Measurements from ENCODE around the gene TMEM17.
A peak's percentile ranks its signal among the peaks of the same experiment; 100 is the strongest.
"Not testable (repeated sequence)": the region's sequence is repeated elsewhere in the genome, so short reads cannot be mapped to it uniquely, and the experiment has no call there.

The TMEM17 gene, protein sequence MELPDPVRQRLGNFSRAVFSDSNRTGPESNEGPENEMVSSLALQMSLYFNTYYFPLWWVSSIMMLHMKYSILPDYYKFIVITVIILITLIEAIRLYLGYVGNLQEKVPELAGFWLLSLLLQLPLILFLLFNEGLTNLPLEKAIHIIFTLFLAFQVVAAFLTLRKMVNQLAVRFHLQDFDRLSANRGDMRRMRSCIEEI

DNA sequence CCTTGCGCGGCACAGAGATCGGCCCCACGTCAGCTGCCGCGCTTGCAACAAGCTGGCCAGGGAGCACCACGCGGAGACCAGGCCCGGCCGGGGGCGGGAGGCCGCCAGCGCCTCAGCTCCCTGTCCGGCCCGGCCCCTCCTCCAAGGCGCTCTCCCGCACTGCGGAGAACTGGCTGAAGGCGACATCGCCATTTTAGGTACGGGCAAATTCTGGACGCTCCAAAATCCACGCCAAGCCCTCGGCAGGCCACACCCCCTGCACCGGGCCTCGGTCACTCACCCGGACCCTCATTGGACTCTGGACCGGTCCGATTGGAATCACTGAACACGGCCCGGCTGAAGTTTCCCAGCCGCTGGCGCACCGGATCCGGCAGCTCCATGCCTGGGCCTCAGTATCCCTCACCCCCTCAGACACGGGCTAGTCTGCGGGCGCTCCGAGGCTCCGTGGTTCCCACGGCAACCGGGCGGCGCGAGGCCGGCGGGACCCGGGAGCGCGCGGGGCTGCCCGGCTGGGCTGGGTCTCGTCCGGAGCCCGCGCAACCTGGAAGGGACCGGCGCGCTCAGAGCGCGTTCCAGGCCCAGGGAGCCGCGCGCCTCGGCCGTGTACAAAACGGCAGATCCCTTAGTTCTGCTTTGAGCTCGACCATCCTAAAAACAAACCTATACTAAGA, at the start of gene TMEM17:
TMEM17 (minus strand) TSS at position 446 of the 671 bp plus-strand sequence; CDS start at position 380, 66 bp downstream.
- peak; percentile 89 for DNase-seq (ENCODE audit: low spot score)

DNA sequence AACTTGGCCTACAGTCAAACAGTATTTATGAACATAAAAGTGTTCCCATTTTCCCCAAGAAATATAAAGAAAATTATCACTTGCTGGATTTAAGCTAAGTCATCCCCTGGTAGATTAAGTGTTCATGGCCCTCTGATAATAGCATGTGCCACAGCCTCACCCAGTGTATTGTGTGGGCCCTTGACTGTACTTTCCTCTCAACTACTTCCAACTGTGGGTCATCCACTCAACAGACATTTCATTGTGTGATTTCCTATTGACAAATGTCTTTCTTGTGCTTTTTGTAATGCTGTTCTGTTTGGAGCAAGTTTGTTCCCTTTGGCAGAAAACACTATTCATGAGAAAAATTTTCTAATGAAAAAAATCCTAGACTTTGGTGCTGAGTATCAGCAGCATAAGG, 48.4 kb upstream of the TMEM17 start:
- DNase-seq (ENCODE audit: low spot score), result no peak

GRCh38 chr2:62550461-62550860, 44.5 kb upstream of the TMEM17 start:
- no peak for DNase-seq (ENCODE audit: low spot score)

DNA sequence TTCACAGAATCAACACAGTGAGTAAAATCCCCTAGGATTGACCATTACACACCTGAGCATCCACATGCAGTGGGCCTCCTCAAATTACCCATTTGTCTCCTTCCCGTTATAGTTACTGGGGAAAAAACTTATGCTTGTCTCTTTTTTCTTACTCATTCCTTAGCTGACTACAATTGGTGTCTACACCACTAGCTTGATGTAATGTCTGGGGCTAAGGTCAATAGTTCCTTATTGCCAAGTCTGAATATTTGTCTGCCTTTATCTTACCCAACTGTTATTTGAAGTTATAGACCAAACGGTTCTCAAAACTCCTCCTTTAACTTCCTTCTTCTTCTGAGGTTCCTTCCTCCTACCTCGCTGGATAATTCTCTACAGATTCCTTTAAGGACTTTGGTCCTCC, 41.9 kb upstream of the TMEM17 start:
- no peak for DNase-seq (ENCODE audit: low spot score)

GRCh38 chr2:62545261-62545660, 39.3 kb upstream of the TMEM17 start:
- no peak for DNase-seq (ENCODE audit: low spot score)

DNA sequence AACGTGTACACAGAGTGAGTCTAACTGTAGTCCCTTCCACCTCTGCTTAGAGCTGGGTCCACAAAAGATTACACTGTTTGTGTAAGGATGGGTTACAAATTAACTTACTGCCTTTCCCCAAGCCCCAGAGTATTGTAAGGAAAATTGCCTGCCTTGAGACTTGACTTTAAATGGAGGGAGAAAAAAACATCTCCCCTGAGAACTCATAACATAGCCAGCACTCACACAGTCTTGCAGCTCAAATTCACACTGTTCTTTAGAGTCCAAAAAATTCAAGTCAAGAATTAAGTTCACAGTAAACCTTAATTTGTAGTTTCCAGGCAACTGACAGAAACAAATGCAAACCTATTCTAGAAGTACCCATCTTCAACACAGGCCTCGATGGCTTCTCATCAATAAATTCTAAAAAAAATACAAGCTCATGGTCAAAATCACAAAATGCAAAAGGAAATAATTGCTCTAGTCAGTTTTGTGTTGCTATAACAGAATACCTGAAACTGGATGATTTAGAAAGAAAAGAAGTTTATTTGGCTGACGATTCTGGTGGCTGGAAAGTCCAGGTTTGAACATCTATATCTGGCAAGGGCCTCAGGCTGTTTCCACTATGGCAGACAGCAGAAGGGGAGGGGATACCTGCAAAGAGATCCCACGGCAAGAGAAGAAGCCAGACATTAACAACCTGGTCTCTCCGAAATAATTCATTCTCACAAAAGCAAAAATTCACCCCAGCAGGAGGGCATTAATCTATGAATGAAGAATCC, 34.6 kb upstream of the TMEM17 start:
- DNase-seq (ENCODE audit: low spot score), result peak; percentile 61

DNA sequence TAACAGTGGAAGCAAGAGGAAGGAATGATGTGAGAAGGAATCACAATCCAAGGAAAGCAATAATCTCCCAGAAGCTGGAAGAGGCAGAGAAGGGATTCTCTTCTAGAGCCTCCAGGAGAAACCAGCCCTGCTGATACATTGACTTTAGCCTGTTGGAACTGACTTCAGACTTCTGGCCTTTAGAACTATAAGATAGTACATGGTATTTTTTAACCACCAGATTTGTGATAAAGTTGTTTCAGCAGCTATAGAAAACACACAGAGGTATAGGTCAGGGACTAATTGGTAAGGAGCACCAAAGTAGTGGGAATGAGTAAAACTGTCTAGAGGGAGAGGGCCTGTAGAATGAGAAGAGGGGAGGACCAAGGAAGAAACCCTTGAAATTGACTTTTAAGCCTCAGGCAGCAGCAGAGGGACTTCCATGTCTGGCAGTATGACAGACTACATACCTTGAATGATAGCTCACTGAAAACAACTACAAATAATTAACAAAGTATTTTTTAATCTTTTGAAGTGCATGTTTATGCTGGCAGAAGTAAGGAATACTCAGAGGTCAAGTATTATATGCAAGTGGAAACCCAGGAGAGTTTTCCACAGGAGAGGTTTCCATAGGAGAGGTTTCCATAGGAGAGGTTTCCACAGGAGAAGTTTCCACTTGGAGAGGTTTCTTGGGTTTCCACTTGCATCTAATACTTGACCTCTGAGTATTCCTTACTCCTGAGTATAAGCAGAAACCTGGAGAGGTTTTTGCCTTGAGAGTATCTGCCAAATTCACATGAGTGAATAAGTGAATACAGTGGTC, 33.8 kb upstream of the TMEM17 start:
- DNase-seq (ENCODE audit: low spot score), result peak; percentile 51

DNA sequence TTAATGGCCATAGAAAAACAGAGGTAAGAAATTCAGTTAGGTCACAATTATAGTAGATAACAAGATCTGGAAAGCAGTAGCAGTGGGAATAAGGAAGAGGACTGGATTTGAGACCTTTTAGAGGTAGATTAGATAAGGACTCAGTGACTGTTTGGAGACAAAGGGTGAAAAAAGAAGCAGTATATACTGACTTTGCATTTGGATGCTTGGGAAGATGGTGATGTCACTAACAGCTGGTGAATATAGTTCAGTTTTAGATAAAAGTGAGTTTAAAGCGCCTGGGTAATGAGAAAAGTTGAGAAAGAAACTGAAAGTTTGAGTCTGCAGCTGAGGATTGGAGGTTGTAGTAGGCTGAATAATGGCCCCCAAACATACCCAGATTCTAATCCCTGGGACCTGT, 32.8 kb upstream of the TMEM17 start:
- DNase-seq (ENCODE audit: low spot score), result no peak

DNA sequence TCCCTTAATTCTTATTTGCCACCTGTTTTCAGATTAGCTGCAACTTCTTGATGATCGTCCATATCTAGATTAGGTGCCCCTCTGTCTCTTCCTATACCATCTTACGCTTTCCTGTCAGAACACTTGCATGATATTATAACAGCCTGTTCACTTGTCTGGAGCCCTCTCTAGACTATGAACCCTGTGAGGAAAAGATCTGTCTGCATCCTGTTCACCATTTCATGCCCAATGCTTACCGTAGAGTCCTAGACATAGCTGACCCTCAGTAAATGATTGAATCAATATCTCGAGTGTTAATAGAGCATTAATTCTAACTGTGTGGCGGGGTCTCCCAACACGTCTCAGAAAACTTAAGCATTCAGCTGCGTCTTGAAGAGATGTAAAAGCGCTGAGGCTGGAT, 31.8 kb upstream of the TMEM17 start:
- no peak for DNase-seq (ENCODE audit: low spot score)

- no peak for DNase-seq (ENCODE audit: low spot score)
Observed at GRCh38 chr2:62536873-62537547, 31.0 kb upstream of the TMEM17 start.

DNA sequence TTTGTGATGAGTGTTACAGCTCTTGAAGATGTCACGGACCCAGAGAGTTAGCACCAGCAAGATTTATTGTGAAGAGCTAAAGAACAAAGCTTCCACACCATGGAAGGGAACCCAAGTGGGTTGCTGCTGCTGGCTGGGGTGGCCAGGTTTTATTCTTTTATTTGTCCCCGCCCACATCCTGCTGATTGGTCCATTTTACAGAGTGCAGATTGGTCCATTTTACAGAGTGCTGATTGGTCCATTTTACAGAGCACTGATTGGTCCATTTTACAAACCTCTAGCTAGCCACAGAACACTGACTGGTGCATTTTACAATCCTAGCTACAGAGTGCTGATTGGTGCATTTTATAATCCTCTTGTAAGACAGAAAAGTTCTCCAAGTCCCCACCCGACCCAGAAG, 29.5 kb upstream of the TMEM17 start:
- not testable (repeated sequence) for DNase-seq (ENCODE audit: low spot score)

DNA sequence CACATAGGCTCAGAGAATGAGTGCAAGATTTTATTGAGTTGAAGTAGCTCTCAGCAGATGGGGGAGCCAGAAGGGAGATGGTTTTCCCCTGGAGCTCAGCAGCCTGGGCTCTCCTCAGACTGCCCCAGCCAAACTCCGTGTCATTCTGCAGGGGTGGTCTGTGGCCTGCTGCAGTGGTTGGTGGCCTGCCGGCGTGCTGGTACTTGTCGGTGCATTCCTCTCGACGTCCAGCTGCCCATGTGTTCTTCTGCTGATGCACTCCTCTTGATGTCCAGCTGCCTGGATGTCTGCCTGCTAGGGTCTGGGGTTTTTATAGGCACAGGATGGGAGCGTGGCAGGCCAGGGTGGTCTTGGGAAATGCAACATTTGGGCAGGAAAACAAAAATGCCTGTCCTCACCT, 25.6 kb upstream of the TMEM17 start:
- DNase-seq (ENCODE audit: low spot score), result no peak

GRCh38 chr2:62529758-62530157, 23.8 kb upstream of the TMEM17 start:
- DNase-seq (ENCODE audit: low spot score), result no peak

GRCh38 chr2:62527478-62528210, 21.6 kb upstream of the TMEM17 start:
- no peak for DNase-seq (ENCODE audit: low spot score)

DNA sequence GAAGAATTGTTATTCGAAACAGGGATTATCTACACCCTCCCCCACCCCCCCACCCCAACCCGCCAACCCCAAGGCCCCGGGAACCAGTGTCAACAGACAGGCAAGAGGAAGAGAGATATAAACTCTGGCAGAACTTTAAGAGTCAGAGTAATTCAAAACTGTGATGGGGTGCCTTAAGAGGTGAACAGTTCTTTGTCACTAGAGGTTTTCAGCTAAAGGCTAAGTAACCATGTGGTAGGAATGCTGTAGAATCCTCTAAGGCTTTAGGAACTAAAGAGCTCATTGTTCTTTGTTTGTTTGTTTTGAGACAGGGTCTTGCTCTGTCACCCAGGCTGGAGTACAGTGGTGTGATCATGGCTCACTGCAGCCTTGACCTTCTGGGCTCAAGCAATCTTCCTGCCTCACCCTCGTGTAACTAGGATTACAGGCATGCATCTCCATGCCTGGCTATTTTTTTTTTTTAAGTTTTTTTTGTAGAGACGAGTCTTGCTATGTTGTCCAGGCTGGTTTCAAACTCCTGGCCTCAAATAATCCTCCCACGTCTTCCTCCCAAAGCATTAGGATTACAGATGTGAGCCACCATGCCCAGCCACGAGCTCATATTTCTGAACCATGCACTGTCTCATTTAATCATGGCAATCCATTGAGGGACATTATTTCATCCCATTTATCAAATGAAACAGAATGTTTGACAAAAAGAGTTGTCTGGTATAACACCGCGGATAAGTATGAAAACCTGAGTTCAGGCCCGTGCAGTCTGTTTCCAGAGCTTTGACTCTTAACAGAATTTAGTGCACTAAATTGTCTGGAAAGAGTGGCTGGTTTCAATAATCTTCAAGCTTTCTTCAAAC, 20.8 kb upstream of the TMEM17 start:
- no peak for DNase-seq (ENCODE audit: low spot score)

- DNase-seq (ENCODE audit: low spot score), result no peak
Observed at GRCh38 chr2:62525549-62526269, 19.7 kb upstream of the TMEM17 start.

GRCh38 chr2:62524293-62524941, 18.4 kb upstream of the TMEM17 start:
- DNase-seq (ENCODE audit: low spot score), result no peak

DNA sequence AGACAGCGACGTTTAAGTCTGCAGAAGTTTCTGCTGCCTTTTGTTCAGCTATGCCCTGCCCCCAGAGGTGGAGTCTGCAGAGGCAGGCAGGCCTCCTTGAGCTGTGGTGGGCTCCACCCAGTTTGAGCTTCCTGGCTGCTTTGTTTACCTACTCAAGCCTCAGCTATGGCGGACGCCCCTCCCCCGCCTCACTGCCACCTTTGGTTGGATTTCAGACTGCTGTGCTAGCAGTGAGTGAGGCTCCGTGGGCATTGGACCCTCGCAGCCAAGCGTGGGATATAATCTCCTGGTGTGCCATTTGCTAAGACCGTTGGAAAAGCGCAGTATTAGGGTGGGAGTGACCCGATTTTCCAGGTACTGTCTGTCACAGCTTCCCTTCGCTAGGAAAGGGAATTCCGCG, 15.1 kb upstream of the TMEM17 start:
- DNase-seq (ENCODE audit: low spot score), result not testable (repeated sequence)

- DNase-seq (ENCODE audit: low spot score), result no peak
Observed at GRCh38 chr2:62512384-62512783, 6.4 kb upstream of the TMEM17 start.

Measured in kidney tubule cell (primary cell).